SK-N-SH (cell line): ENCODE measurements around the gene PRR35. TPM values are rescaled to one million over a fixed set of nuclear protein-coding genes. Genes with fewer than 3 reads are reported as not detected.

Experiments used
- CTCF ChIA-PET: fragments of 300-600, 350-600 bp; formaldehyde crosslinking; extraction: SDS; loops from one replicate; lab custom pipeline; 2021; lab: Yijun Ruan, JAX
- POLR2A ChIA-PET: fragments of 350-600 bp; sonication (Branson Sonifier 250); formaldehyde crosslinking; extraction: SDS; loops from one replicate; lab custom pipeline; 2020; ENCODE audit warnings: antibody characterized with exemption, inconsistent platforms; lab: Yijun Ruan, JAX
- DNase-seq: peaks from one replicate; pipeline ENCODE4 v3.0.0; 2012
- H2AFZ ChIP-seq: fragments of 200-600 bp; sonication (generic); 2 replicates; pipeline ENCODE4 v1.8.1; 2016; ENCODE audit warnings: antibody characterized with exemption, mild to moderate bottlenecking, low read depth
- H3F3A ChIP-seq: fragments of 200-600 bp; sonication (generic); replicated peaks from 2 replicates; pipeline ENCODE3; 2016; ENCODE audit warnings: antibody characterized with exemption, mild to moderate bottlenecking; ENCODE audit not compliant: insufficient read depth
- H3K27ac ChIP-seq, 2 experiments: fragments of 200-500 bp in 1 of 2; fragments of 200-600 bp in 1 of 2; sonication (Bioruptor generic) in 1 of 2; sonication (generic), shearing (Covaris generic) in 1 of 2; 2 replicates each; pipeline versions ENCODE4 v1.5.1 to v1.6.1; 2014 to 2016; ENCODE audit warnings: low read depth in 2 of 2, inconsistent platforms in 1 of 2, low read length in 1 of 2, mild to moderate bottlenecking in 1 of 2, mixed read lengths in 1 of 2
- H3K27me3 ChIP-seq: fragments of 200-600 bp; sonication (generic), shearing (Covaris generic); 2 replicates; pipeline ENCODE4 v1.6.1; 2016; ENCODE audit warnings: mixed run types; ENCODE audit not compliant: insufficient read depth
- H3K36me3 ChIP-seq, 2 experiments: fragments of 200-500 bp in 1 of 2; fragments of 200-600 bp in 1 of 2; sonication (Bioruptor generic) in 1 of 2; sonication (generic) in 1 of 2; replicated peaks in 1 of 2; 2 replicates each; pipeline versions ENCODE3 to v1.5.1; 2014 to 2016; ENCODE audit warnings: low read length in 1 of 2, mild to moderate bottlenecking in 1 of 2; ENCODE audit not compliant: insufficient read depth in 2 of 2, control insufficient read depth in 1 of 2
- H3K4me1 ChIP-seq, 2 experiments: fragments of 200-500 bp in 1 of 2; fragments of 200-600 bp in 1 of 2; sonication (Bioruptor generic) in 1 of 2; sonication (generic), shearing (Covaris generic) in 1 of 2; 2 replicates each; pipeline versions ENCODE4 v1.5.1 to v1.6.1; 2014 to 2016; ENCODE audit warnings: low read depth in 1 of 2, low read length in 1 of 2, mixed run types in 1 of 2; ENCODE audit not compliant: insufficient read depth in 2 of 2, control insufficient read depth in 1 of 2
- H3K4me2 ChIP-seq: fragments of 200-600 bp; sonication (generic), shearing (Covaris generic); 2 replicates; pipeline ENCODE4 v1.6.1; 2017; ENCODE audit warnings: mixed run types
- H3K4me3 ChIP-seq, 2 experiments: fragments of 200-500 bp in 1 of 2; fragments of 200-600 bp in 1 of 2; sonication (Bioruptor generic) in 1 of 2; sonication (generic), shearing (Covaris generic) in 1 of 2; 2 replicates each; pipeline versions ENCODE4 v1.5.1 to v1.8.1; 2014 to 2016; ENCODE audit warnings: low read depth in 2 of 2, inconsistent platforms in 1 of 2, low read length in 1 of 2, mild to moderate bottlenecking in 1 of 2, mixed read lengths in 1 of 2, moderate library complexity in 1 of 2
- H3K79me2 ChIP-seq: fragments of 200-600 bp; sonication (generic); 2 replicates; pipeline ENCODE4 v1.8.1; 2017; ENCODE audit warnings: mild to moderate bottlenecking; ENCODE audit not compliant: insufficient read depth
- H3K9ac ChIP-seq: fragments of 200-600 bp; sonication (generic); 2 replicates; pipeline ENCODE4 v1.6.1; 2017; ENCODE audit warnings: mixed run types
- H3K9me2 ChIP-seq: fragments of 200-600 bp; sonication (generic); 2 replicates; pipeline ENCODE4 v1.6.1; 2017; ENCODE audit warnings: mixed run types
- H3K9me3 ChIP-seq: fragments of 200-600 bp; sonication (generic); 2 replicates; pipeline ENCODE4 v1.6.1; 2017; ENCODE audit warnings: mixed run types, mild to moderate bottlenecking, moderate library complexity
- H4K20me1 ChIP-seq: fragments of 200-600 bp; sonication (generic); 2 replicates; pipeline ENCODE4 v1.6.1; 2017; ENCODE audit warnings: mild to moderate bottlenecking, mixed run types; ENCODE audit not compliant: insufficient read depth
- CHD2 ChIP-seq: fragments of 150-350 bp; IDR thresholded peaks from 2 replicates; pipeline ENCODE4 v1.6.1; 2018; ENCODE audit warnings: low read length; ENCODE audit not compliant: partially characterized antibody
- CTCF ChIP-seq: fragments of 200-600 bp; sonication (generic); IDR thresholded peaks from 2 replicates; pipeline ENCODE4 v1.6.1; 2017; ENCODE audit warnings: antibody characterized with exemption, mild to moderate bottlenecking, moderate library complexity
- FOSL2 ChIP-seq: IDR thresholded peaks from 2 replicates; pipeline ENCODE4 v1.4.0; 2012; ENCODE audit warnings: low read depth, mild to moderate bottlenecking, moderate library complexity, borderline replicate concordance
- MXI1 ChIP-seq: IDR thresholded peaks from 2 replicates; pipeline ENCODE4 v1.6.1; 2012; ENCODE audit warnings: mild to moderate bottlenecking, low read depth, low read length, improper control_type of control experiment
- NFIC ChIP-seq: IDR thresholded peaks from 2 replicates; pipeline ENCODE4 v1.4.0; 2012; ENCODE audit warnings: borderline replicate concordance
- NRF1 ChIP-seq: IDR thresholded peaks from 2 replicates; pipeline ENCODE4 v1.6.1; 2012; ENCODE audit warnings: low read depth, mild to moderate bottlenecking, low read length
- PBX3 ChIP-seq: IDR thresholded peaks from 2 replicates; pipeline ENCODE4; 2012
- POLR2AphosphoS5 ChIP-seq: IDR thresholded peaks from 2 replicates; pipeline ENCODE4 v1.6.1; 2012; ENCODE audit warnings: low read depth, low read length
- RCOR1 ChIP-seq: fragments of 150-350 bp; IDR thresholded peaks from 2 replicates; pipeline ENCODE4 v1.6.1; 2017; ENCODE audit warnings: antibody characterized with exemption, low read length
- REST ChIP-seq: IDR thresholded peaks from 2 replicates; pipeline ENCODE4 v1.6.1; 2012; ENCODE audit warnings: mild to moderate bottlenecking, low read depth, low read length, moderate library complexity
- SMC3 ChIP-seq: IDR thresholded peaks from 2 replicates; pipeline ENCODE4 v1.6.1; 2012; ENCODE audit warnings: low read depth, low read length, improper control_type of control experiment
- USF1 ChIP-seq: IDR thresholded peaks from 2 replicates; pipeline ENCODE4 v1.4.0; 2012; ENCODE audit warnings: low read depth, borderline replicate concordance
- USF2 ChIP-seq: fragments of 150-350 bp; IDR thresholded peaks from 2 replicates; pipeline ENCODE4 v1.6.1; 2017; ENCODE audit warnings: antibody characterized with exemption, low read length, low read depth, borderline replicate concordance
- YY1 ChIP-seq: IDR thresholded peaks from 2 replicates; pipeline ENCODE4 v1.4.0; 2012; ENCODE audit warnings: low read depth, mild to moderate bottlenecking
- WGBS: methylation state at CpG from one replicate; pipeline ENCODE4 v1.1.6; 2017; ENCODE audit warnings: low lambda C conversion rate; 5-methylcytosine and 5-hydroxymethylcytosine counted together
- polyA plus RNA-seq, 3 experiments: library from polyadenylated mRNA; depleted of rRNA; stranded (reverse); fragments of >200 nt; gene quantifications; 2 replicates each; pipeline ENCODE4 v1.2.3, GENCODE V29; 2012

Gene PRR35
- polyA plus RNA-seq, 1 of the 3 experiments (the other 2 are of a cell fraction) = not detected

- peaks cover 20% of the 10 kb centered on the region for H3F3A ChIP-seq
- H3K9ac ChIP-seq = peak overlapping the region; percentile 39; the same call in 1 of the 2 replicates
- H3K27ac ChIP-seq = peak overlapping the region; percentile 14 to 90; a peak in 2 of 4 replicates
- H3K36me3 ChIP-seq = peaks cover 3 to 7% of the 10 kb centered on the region in 2 experiments
- CTCF ChIA-PET = interaction anchor here (1.0 to 1.9 kb wide), 4 partner anchors 10 to 81 kb away, joined by 3 to 6 read pairs (median 4); partner anchors contain the start of gene RHOT2
- H3K4me1 ChIP-seq = peaks cover 21 to 38% of the 10 kb centered on the region in 2 experiments; a peak in 2 of 4 replicates
- no peaks in the 10 kb centered on the region for H3K9me2 ChIP-seq
- H3K27me3 ChIP-seq = no peaks in the 10 kb centered on the region
- H2AFZ ChIP-seq = no peak overlapping the region
- TF ChIP-seq USF1 (no peak), CTCF (no peak), PBX3 (peak; percentile 4; the same call in 1 of the 2 replicates), CHD2 (peak; percentile 9), MXI1 (no peak), NFIC (peak; percentile 54), POLR2AphosphoS5 (peak; percentile 31), YY1 (no peak)
- TF ChIP-seq, all 33 proteins: peak for 4
- peak overlapping the region in 1 of 2 experiments; percentile 90; a peak in 1 of 4 replicates for H3K4me3 ChIP-seq
- peaks cover 16% of the 10 kb centered on the region for H4K20me1 ChIP-seq
- 96% methylated on average over 8 of the region's 14 CpGs for WGBS
- H3K9me3 ChIP-seq = no peaks in the 10 kb centered on the region
- DNase-seq = no peak
- H3K4me2 ChIP-seq = peak overlapping the region; percentile 96
- peaks cover 39% of the 10 kb centered on the region for H3K79me2 ChIP-seq
- POLR2A ChIA-PET = interaction anchor here (1.7 kb wide), 1 partner anchor 15 kb away, joined by 7 read pairs; no protein-coding TSS in a partner anchor
These were observed 26.7 kb downstream of the PRR35 start for GRCh38 chr16:586645-587590.

GRCh38 chr16:588639-588888 is 28.4 kb downstream of the PRR35 start:
- POLR2A ChIA-PET = interaction anchor here (0.8 to 1.2 kb wide), 5 partner anchors 8 to 102 kb away, joined by 3 to 4 read pairs (median 3); partner anchors contain the start of gene WDR24
- peak overlapping the region; percentile 90 for H3K9ac ChIP-seq
- no peaks in the 10 kb centered on the region for H3K9me3 ChIP-seq
- peak; percentile 58 for DNase-seq
- H3K27me3 ChIP-seq = no peaks in the 10 kb centered on the region
- no peaks in the 10 kb centered on the region for H3K9me2 ChIP-seq
- CTCF ChIA-PET = interaction anchor here (1.0 to 1.3 kb wide), 4 partner anchors 9 to 92 kb away, joined by 3 to 4 read pairs (median 3); no protein-coding TSS in a partner anchor
- WGBS = 1% methylated on average over 15 of the region's 21 CpGs
- peaks cover 0 to 3% of the 10 kb centered on the region in 2 experiments for H3K36me3 ChIP-seq
- H3K27ac ChIP-seq = peak overlapping the region; percentile 90 to 97
- peak overlapping the region; percentile 89 to 90 for H3K4me3 ChIP-seq
- H3K4me1 ChIP-seq = peaks cover 21 to 38% of the 10 kb centered on the region in 2 experiments; a peak in 2 of 4 replicates
- peaks cover 20% of the 10 kb centered on the region for H3F3A ChIP-seq
- H4K20me1 ChIP-seq = peaks cover 31% of the 10 kb centered on the region
- H2AFZ ChIP-seq = no peak overlapping the region
- peaks cover 56% of the 10 kb centered on the region for H3K79me2 ChIP-seq
- H3K4me2 ChIP-seq = peak overlapping the region; percentile 96
- no peak for TF ChIP-seq USF2
- no peak for TF ChIP-seq USF1
- no peak for TF ChIP-seq REST
- TF ChIP-seq SMC3 = no peak
- no peak for TF ChIP-seq NRF1
- no peak for TF ChIP-seq RCOR1
- no peak for TF ChIP-seq FOSL2
- no peak for TF ChIP-seq YY1
